IMR-90 (cell line): ENCODE results near the gene FEM1B. TPM values are rescaled to one million over a fixed set of nuclear protein-coding genes. Genes with fewer than 3 reads are reported as not detected.

Experiments used
- ATAC-seq: fragments of 200-7000 bp; cut with Tn5 transposase; 2 replicates; pipeline ENCODE4 v1.9.1; 2020; ENCODE audit warnings: low read depth, mild to moderate bottlenecking, moderate library complexity
- BruUV-seq: library from RNA; stranded (reverse); fragments of 400-500 nt; replicated peaks from 2 replicates; lab custom pipeline; 2021; lab: Mats Ljungman, UMichigan
- CTCF ChIA-PET: fragments of 300-600 bp; formaldehyde crosslinking; extraction: SDS; loops from one replicate; lab custom pipeline; 2021; ENCODE audit warnings: antibody characterized with exemption; lab: Yijun Ruan, JAX
- POLR2A ChIA-PET: fragments of 300-600 bp; sonication (Branson Sonifier 250); formaldehyde crosslinking; loops from one replicate; lab custom pipeline; 2022; ENCODE audit warnings: antibody characterized with exemption; ENCODE audit not compliant: unreplicated experiment; lab: Charles Lee
- DNase-seq: peaks from one replicate; pipeline ENCODE4 v3.0.0; 2013
- H2AFZ ChIP-seq: replicated peaks from 2 replicates; pipeline ENCODE3; 2013; ENCODE audit warnings: low read length, mild to moderate bottlenecking; ENCODE audit not compliant: poor library complexity
- H2AK5ac ChIP-seq: 2 replicates; pipeline ENCODE4 v1.6.1; 2013; ENCODE audit warnings: low read depth, low read length, inconsistent platforms
- H2AK9ac ChIP-seq: replicated peaks from 2 replicates; pipeline ENCODE3; 2013; ENCODE audit warnings: mild to moderate bottlenecking, low read depth, low read length, moderate library complexity; ENCODE audit not compliant: poor library complexity
- H2BK120ac ChIP-seq: 2 replicates; pipeline ENCODE4 v1.6.1; 2013; ENCODE audit warnings: low read depth, low read length, inconsistent platforms
- H2BK15ac ChIP-seq: 3 replicates; pipeline ENCODE4 v1.6.1; 2013; ENCODE audit warnings: low read depth, low read length, inconsistent platforms
- H2BK20ac ChIP-seq: 2 replicates; pipeline ENCODE4 v1.6.1; 2013; ENCODE audit warnings: low read depth, mild to moderate bottlenecking, inconsistent platforms, low read length, moderate library complexity
- H2BK5ac ChIP-seq: 2 replicates; pipeline ENCODE4 v1.6.1; 2013; ENCODE audit warnings: mild to moderate bottlenecking, low read depth, low read length, inconsistent platforms; ENCODE audit not compliant: poor library complexity, severe bottlenecking
- H3K14ac ChIP-seq: replicated peaks from 2 replicates; pipeline ENCODE4 v1.6.1; 2013; ENCODE audit warnings: low read depth, low read length, inconsistent platforms
- H3K18ac ChIP-seq: 2 replicates; pipeline ENCODE4 v1.6.1; 2013; ENCODE audit warnings: low read depth, low read length, control low read depth
- H3K23ac ChIP-seq: 2 replicates; pipeline ENCODE4 v1.6.1; 2013; ENCODE audit warnings: low read depth, low read length, inconsistent platforms
- H3K27ac ChIP-seq: 2 replicates; pipeline ENCODE4 v1.5.1; 2013; ENCODE audit warnings: mild to moderate bottlenecking, control low read depth, low read length; ENCODE audit not compliant: insufficient read depth
- H3K27me3 ChIP-seq: 2 replicates; pipeline ENCODE4 v1.6.1; 2013; ENCODE audit warnings: low read length; ENCODE audit not compliant: control insufficient read depth, insufficient read depth
- H3K36me3 ChIP-seq: 2 replicates; pipeline ENCODE4 v1.6.1; 2013; ENCODE audit warnings: low read length, mixed read lengths; ENCODE audit not compliant: control insufficient read depth, insufficient read depth
- H3K4ac ChIP-seq: 2 replicates; pipeline ENCODE4 v1.6.1; 2013; ENCODE audit warnings: low read depth, low read length, inconsistent platforms
- H3K4me1 ChIP-seq: 2 replicates; pipeline ENCODE4 v1.6.1; 2013; ENCODE audit warnings: low read length, mixed read lengths; ENCODE audit not compliant: control insufficient read depth, insufficient read depth
- H3K4me2 ChIP-seq: 2 replicates; pipeline ENCODE4 v1.6.1; 2013; ENCODE audit warnings: low read depth, mild to moderate bottlenecking, control low read depth, low read length, moderate library complexity
- H3K4me3 ChIP-seq: 2 replicates; pipeline ENCODE4 v1.5.1; 2013; ENCODE audit warnings: low read depth, mild to moderate bottlenecking, control low read depth, low read length, moderate library complexity; ENCODE audit not compliant: insufficient read depth
- H3K56ac ChIP-seq: 2 replicates; pipeline ENCODE4 v1.6.1; 2013; ENCODE audit warnings: low read length, inconsistent platforms; ENCODE audit not compliant: insufficient read depth; ENCODE audit errors: extremely low read depth
- H3K79me1 ChIP-seq, 2 experiments: 2 replicates each; pipeline ENCODE4 v1.6.1; 2013; ENCODE audit warnings: low read length in 2 of 2, inconsistent platforms in 1 of 2, low read depth in 1 of 2
- H3K9ac ChIP-seq: 2 replicates; pipeline ENCODE4 v1.6.1; 2013; ENCODE audit warnings: low read depth, low read length, control low read depth
- H3K9me1 ChIP-seq: 2 replicates; pipeline ENCODE4 v1.6.1; 2013; ENCODE audit warnings: low read length, inconsistent platforms; ENCODE audit not compliant: insufficient read depth
- H3K9me3 ChIP-seq: 2 replicates; pipeline ENCODE4 v1.6.1; 2013; ENCODE audit warnings: low read length; ENCODE audit not compliant: control insufficient read depth, insufficient read depth
- H4K20me1 ChIP-seq: 2 replicates; pipeline ENCODE4 v1.6.1; 2013; ENCODE audit warnings: low read length, inconsistent platforms; ENCODE audit not compliant: insufficient read depth
- H4K5ac ChIP-seq: 2 replicates; pipeline ENCODE4 v1.6.1; 2013; ENCODE audit warnings: mild to moderate bottlenecking, low read depth, low read length, control low read depth
- H4K8ac ChIP-seq, 2 experiments: 2 replicates each; pipeline ENCODE4 v1.6.1; 2013; ENCODE audit warnings: low read depth in 2 of 2, low read length in 2 of 2, control low read depth in 1 of 2, inconsistent platforms in 1 of 2
- H4K91ac ChIP-seq: 2 replicates; pipeline ENCODE4 v1.6.1; 2013; ENCODE audit warnings: low read depth, low read length, inconsistent platforms; ENCODE audit not compliant: insufficient read depth
- BHLHE40 ChIP-seq: fragments of 150-350 bp; IDR thresholded peaks from 2 replicates; pipeline ENCODE4 v1.6.1; 2016; ENCODE audit warnings: mild to moderate bottlenecking, low read depth, low read length
- CEBPB ChIP-seq: IDR thresholded peaks from 2 replicates; pipeline ENCODE4 v1.6.1; 2012; ENCODE audit warnings: low read depth, low read length, improper control_type of control experiment
- CHD1 ChIP-seq: IDR thresholded peaks from 2 replicates; pipeline ENCODE4 v1.6.1; 2012; ENCODE audit warnings: low read depth, low read length, improper control_type of control experiment
- MXI1 ChIP-seq: IDR thresholded peaks from 2 replicates; pipeline ENCODE4 v1.6.1; 2012; ENCODE audit warnings: low read depth, mild to moderate bottlenecking, low read length, moderate library complexity, borderline replicate concordance
- NFE2L2 ChIP-seq: fragments of 150-350 bp; IDR thresholded peaks from 2 replicates; pipeline ENCODE4 v1.6.1; 2016; ENCODE audit warnings: low read depth, mild to moderate bottlenecking, low read length
- RCOR1 ChIP-seq: IDR thresholded peaks from 2 replicates; pipeline ENCODE4 v1.6.1; 2012; ENCODE audit warnings: mild to moderate bottlenecking, low read length, improper control_type of control experiment; ENCODE audit not compliant: insufficient replicate concordance
- RFX5 ChIP-seq: IDR thresholded peaks from 2 replicates; pipeline ENCODE4 v1.8.0; 2012; ENCODE audit warnings: low read depth, mild to moderate bottlenecking, low read length, moderate library complexity
- WGBS, 2 experiments: methylation state at CpG; one replicate each; pipeline versions ENCODE4 v1.1.5 to v1.1.7; 2013; ENCODE audit warnings: missing lambda C conversion rate in 2 of 2; ENCODE audit not compliant: insufficient read length in 1 of 2; ENCODE audit errors: extremely low coverage in 2 of 2; 5-methylcytosine and 5-hydroxymethylcytosine counted together
- dilution Hi-C: fragments of 300-500 bp; cut with HindIII; formaldehyde crosslinking; loops from one replicate; pipeline ENCODE4 v1.14.3; 2018; ENCODE audit warnings: low sequenced_read_pairs; ENCODE audit not compliant: unreplicated experiment
- in situ Hi-C: fragments of 300-500 bp; cut with MboI; formaldehyde crosslinking; loops from 3 replicates; pipeline ENCODE4 v1.14.3; 2019; ENCODE audit warnings: low sequenced_read_pairs, inconsistent platforms, mixed read lengths
- intact Hi-C: fragments of 100-400 bp; cut with micrococcal nuclease; formaldehyde crosslinking; loops from 2 replicates; pipeline ENCODE4 v1.10.0; 2022
- polyA plus RNA-seq, 3 experiments: library from polyadenylated mRNA; depleted of rRNA; stranded (reverse); fragments of >200 nt; gene quantifications; 2 replicates each; pipeline ENCODE4 v1.2.3, GENCODE V29; 2012; ENCODE audit warnings: low replicate concordance in 1 of 3
- total RNA-seq: library from RNA; depleted of rRNA; stranded (reverse); fragments of >200 nt; gene quantifications from 2 replicates; pipeline ENCODE4 v1.2.3, GENCODE V29; 2012
- TF ChIP-seq, protein P1 (sequence below): fragments of 150-350 bp; IDR thresholded peaks from 2 replicates; pipeline ENCODE4 v1.6.1; 2016; ENCODE audit warnings: low read depth, mild to moderate bottlenecking, low read length, moderate library complexity, borderline replicate concordance
- TF ChIP-seq, protein P2 (sequence below): fragments of 150-350 bp; IDR thresholded peaks from 2 replicates; pipeline ENCODE4 v1.6.1; 2017; ENCODE audit warnings: mild to moderate bottlenecking, antibody characterized with exemption, low read length, low read depth

FEM1B gene
- total and polyA plus RNA-seq, 2 of the 4 experiments (the other 2 are of a cell fraction): 16.9 to 51.4 TPM

DNA sequence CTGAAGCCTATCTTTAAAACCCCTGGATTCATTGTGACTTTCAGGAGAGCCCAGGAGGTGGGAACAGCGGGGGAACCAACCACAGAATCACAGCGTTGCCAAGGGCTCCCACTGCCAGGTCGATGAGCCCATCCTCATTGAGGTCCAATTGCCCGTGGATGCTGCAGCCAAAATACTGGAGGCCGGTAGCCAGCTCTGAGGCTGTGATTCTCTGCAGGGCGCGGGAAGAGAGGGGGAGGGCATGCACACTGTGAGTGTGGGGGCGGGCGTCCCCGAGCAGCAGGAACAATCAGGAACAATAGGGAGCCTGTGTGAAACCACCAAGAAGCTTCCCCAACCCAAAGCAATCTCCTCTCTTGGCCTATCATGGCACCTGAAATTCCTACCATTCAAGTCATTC lies 53.4 kb downstream of the FEM1B start:
- no peak overlapping the region for H3K4me3 ChIP-seq
- H2AK9ac ChIP-seq: no peak overlapping the region
- H3K36me3 ChIP-seq: peaks cover 7% of the 10 kb centered on the region; the same call in 1 of the 2 replicates
- DNase-seq (no peak), ATAC-seq (no peak)
- no peak overlapping the region for H4K8ac ChIP-seq
- H3K4me2 ChIP-seq: no peak overlapping the region
- no peak overlapping the region for H2AK5ac ChIP-seq
- dilution Hi-C loops: no loop called here
- H3K14ac ChIP-seq: no peak overlapping the region
- WGBS, 2 experiments: no CpG with 5 or more reads among the region's 10 CpGs
- H2AFZ ChIP-seq: no peak overlapping the region
- no peak overlapping the region for H2BK20ac ChIP-seq
- H3K27me3 ChIP-seq: no peaks in the 10 kb centered on the region
- H3K4ac ChIP-seq: no peak overlapping the region
- in situ Hi-C loops: no loop called here
- no peak overlapping the region for H2BK5ac ChIP-seq
- H3K9me1 ChIP-seq: peaks cover 18% of the 10 kb centered on the region
- no peak overlapping the region for H3K23ac ChIP-seq
- H3K56ac ChIP-seq: no peak overlapping the region
- no TSS peak for BruUV-seq
- H2BK15ac ChIP-seq: no peak overlapping the region
- H3K79me1 ChIP-seq: no peaks in the 10 kb centered on the region
- peaks cover 18% of the 10 kb centered on the region for H3K4me1 ChIP-seq
- no peaks in the 10 kb centered on the region for H3K9me3 ChIP-seq
- CTCF ChIA-PET: no interaction called here
- intact Hi-C loops: no loop called here
- no peak overlapping the region for H3K18ac ChIP-seq
- no peak for TF ChIP-seq RFX5
- TF ChIP-seq, protein P1, sequence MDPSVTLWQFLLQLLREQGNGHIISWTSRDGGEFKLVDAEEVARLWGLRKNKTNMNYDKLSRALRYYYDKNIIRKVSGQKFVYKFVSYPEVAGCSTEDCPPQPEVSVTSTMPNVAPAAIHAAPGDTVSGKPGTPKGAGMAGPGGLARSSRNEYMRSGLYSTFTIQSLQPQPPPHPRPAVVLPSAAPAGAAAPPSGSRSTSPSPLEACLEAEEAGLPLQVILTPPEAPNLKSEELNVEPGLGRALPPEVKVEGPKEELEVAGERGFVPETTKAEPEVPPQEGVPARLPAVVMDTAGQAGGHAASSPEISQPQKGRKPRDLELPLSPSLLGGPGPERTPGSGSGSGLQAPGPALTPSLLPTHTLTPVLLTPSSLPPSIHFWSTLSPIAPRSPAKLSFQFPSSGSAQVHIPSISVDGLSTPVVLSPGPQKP: no peak
- no peak for TF ChIP-seq NFE2L2
- TF ChIP-seq CHD1: no peak
- TF ChIP-seq MXI1: no peak
- no peak for TF ChIP-seq RCOR1
- TF ChIP-seq BHLHE40: no peak
- no peak for TF ChIP-seq CEBPB
- TF ChIP-seq, protein P2, sequence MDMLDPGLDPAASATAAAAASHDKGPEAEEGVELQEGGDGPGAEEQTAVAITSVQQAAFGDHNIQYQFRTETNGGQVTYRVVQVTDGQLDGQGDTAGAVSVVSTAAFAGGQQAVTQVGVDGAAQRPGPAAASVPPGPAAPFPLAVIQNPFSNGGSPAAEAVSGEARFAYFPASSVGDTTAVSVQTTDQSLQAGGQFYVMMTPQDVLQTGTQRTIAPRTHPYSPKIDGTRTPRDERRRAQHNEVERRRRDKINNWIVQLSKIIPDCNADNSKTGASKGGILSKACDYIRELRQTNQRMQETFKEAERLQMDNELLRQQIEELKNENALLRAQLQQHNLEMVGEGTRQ: no peak
- no peak overlapping the region for H3K27ac ChIP-seq
- H4K91ac ChIP-seq: no peak overlapping the region
- H3K9ac ChIP-seq: no peak overlapping the region
- POLR2A ChIA-PET: no interaction called here
- H2BK120ac ChIP-seq: no peak overlapping the region
- H4K5ac ChIP-seq: no peak overlapping the region
- H4K20me1 ChIP-seq: no peaks in the 10 kb centered on the region
